HepG2 (cell line): ENCODE results near the gene RAD51C. TPM values are rescaled to one million over a fixed set of nuclear protein-coding genes. Genes with fewer than 3 reads are reported as not detected.
A peak's percentile ranks its signal among the peaks of the same experiment; 100 is the strongest.

ENCODE experiments used
- CBX5 ChIP-seq: sonication (generic); formaldehyde crosslinking; IDR thresholded peaks from 2 replicates; pipeline ENCODE4 v1.4.0; 2020; ENCODE audit warnings: missing genetic modification reagents, borderline replicate concordance
- CREM ChIP-seq, 2 experiments: sonication (generic) in 1 of 2; formaldehyde crosslinking in 1 of 2; IDR thresholded peaks; 2 replicates each; pipeline versions ENCODE4 v1.4.0 to v1.6.1; 2016 to 2020; ENCODE audit warnings: antibody characterized with exemption in 1 of 2, mild to moderate bottlenecking in 1 of 2, missing genetic modification reagents in 1 of 2
- DMAP1 ChIP-seq: IDR thresholded peaks from 2 replicates; pipeline ENCODE4 v1.6.1; 2016
- HNRNPH1 ChIP-seq: fragments of 200-400 bp; formaldehyde crosslinking; optimal IDR thresholded peaks from 2 replicates; pipeline ENCODE3; 2017; ENCODE audit warnings: mild to moderate bottlenecking, low read depth, low read length
- JUNB ChIP-seq: sonication (generic); formaldehyde crosslinking; IDR thresholded peaks from 2 replicates; pipeline ENCODE4 v1.8.0; 2022; ENCODE audit warnings: missing genetic modification reagents, mild to moderate bottlenecking, borderline replicate concordance
- KDM1A ChIP-seq: IDR thresholded peaks from 2 replicates; pipeline ENCODE4 v1.6.1; 2016; ENCODE audit warnings: missing compliant biosample characterization
- TAF15 ChIP-seq: fragments of 200-400 bp; formaldehyde crosslinking; IDR thresholded peaks from one replicate; pipeline ENCODE4 v1.6.1; 2018; ENCODE audit warnings: mild to moderate bottlenecking, low read depth, low read length; ENCODE audit not compliant: poor library complexity, severe bottlenecking
- THYN1 ChIP-seq: sonication (generic); formaldehyde crosslinking; IDR thresholded peaks from 2 replicates; pipeline ENCODE4 v1.8.1; 2023; ENCODE audit warnings: low read depth, mild to moderate bottlenecking, moderate library complexity, missing genetic modification reagents, borderline replicate concordance
- ZFP62 ChIP-seq: sonication (generic); formaldehyde crosslinking; IDR thresholded peaks from 2 replicates; pipeline ENCODE4 v1.4.0; 2020; ENCODE audit warnings: missing genetic modification reagents
- ZIK1 ChIP-seq: sonication (generic); formaldehyde crosslinking; IDR thresholded peaks from 2 replicates; pipeline ENCODE4 v1.5.0; 2020; ENCODE audit warnings: mild to moderate bottlenecking, low read depth, missing genetic modification reagents, borderline replicate concordance
- ZNF367 ChIP-seq: sonication (generic); formaldehyde crosslinking; IDR thresholded peaks from 2 replicates; pipeline ENCODE4 v1.4.0; 2020; ENCODE audit warnings: missing genetic modification reagents, borderline replicate concordance
- ZNF44 ChIP-seq: sonication (generic); formaldehyde crosslinking; IDR thresholded peaks from 2 replicates; pipeline ENCODE4 v1.5.1; 2020; ENCODE audit warnings: mild to moderate bottlenecking, missing genetic modification reagents
- ZSCAN25 ChIP-seq: sonication (generic); formaldehyde crosslinking; IDR thresholded peaks from 2 replicates; pipeline ENCODE4 v1.8.0; 2022; ENCODE audit warnings: mild to moderate bottlenecking, missing genetic modification reagents
- ZSCAN31 ChIP-seq: sonication (generic); formaldehyde crosslinking; IDR thresholded peaks from 2 replicates; pipeline ENCODE4 v1.5.0; 2020; ENCODE audit warnings: low read depth, mild to moderate bottlenecking, missing genetic modification reagents
- polyA plus RNA-seq, 8 experiments: library from polyadenylated mRNA; depleted of rRNA in 3 of 8; stranded (reverse) in 7 of 8; unstranded in 1 of 8; fragments of >200 nt; fragmentation: Illumina TruSeq in 4 of 8; extraction: Trizol in 4 of 8; gene quantifications; 2 replicates each; pipeline versions ENCODE4 v1.2.1 to v1.2.3, GENCODE V29; 2011 to 2016; ENCODE audit warnings: low read depth in 4 of 8, missing spikeins in 1 of 8, mixed read lengths in 1 of 8; ENCODE audit not compliant: insufficient read depth in 1 of 8
- total RNA-seq, 5 experiments: library from RNA; depleted of rRNA; stranded (reverse); fragments of >200 nt; fragmentation: Illumina TruSeq; extraction: Trizol; gene quantifications; 2 replicates each; pipeline ENCODE4 v1.2.3, GENCODE V29; 2016; ENCODE audit warnings: low read depth in 1 of 5
- TF ChIP-seq, protein P1 (sequence below): IDR thresholded peaks from 2 replicates; pipeline ENCODE4 v1.6.1; 2016; ENCODE audit warnings: low read depth, missing genetic modification reagents, missing compliant biosample characterization
- TF ChIP-seq, protein P2 (sequence below): IDR thresholded peaks from 2 replicates; pipeline ENCODE4 v1.6.1; 2012; ENCODE audit warnings: low read depth, low read length, improper control_type of control experiment
- TF ChIP-seq, protein P3 (sequence below): IDR thresholded peaks from 2 replicates; pipeline ENCODE4 v1.6.1; 2016
- TF ChIP-seq, protein P4 (sequence below): fragments of 450-650 bp; IDR thresholded peaks from 2 replicates; pipeline ENCODE4 v1.6.1; 2016

Gene RAD51C
- total and polyA plus RNA-seq, 2 of the 13 experiments (the other 11 are each of a cell fraction or from before 2014, with no cell fraction given): 38.5 to 106 TPM

DNA sequence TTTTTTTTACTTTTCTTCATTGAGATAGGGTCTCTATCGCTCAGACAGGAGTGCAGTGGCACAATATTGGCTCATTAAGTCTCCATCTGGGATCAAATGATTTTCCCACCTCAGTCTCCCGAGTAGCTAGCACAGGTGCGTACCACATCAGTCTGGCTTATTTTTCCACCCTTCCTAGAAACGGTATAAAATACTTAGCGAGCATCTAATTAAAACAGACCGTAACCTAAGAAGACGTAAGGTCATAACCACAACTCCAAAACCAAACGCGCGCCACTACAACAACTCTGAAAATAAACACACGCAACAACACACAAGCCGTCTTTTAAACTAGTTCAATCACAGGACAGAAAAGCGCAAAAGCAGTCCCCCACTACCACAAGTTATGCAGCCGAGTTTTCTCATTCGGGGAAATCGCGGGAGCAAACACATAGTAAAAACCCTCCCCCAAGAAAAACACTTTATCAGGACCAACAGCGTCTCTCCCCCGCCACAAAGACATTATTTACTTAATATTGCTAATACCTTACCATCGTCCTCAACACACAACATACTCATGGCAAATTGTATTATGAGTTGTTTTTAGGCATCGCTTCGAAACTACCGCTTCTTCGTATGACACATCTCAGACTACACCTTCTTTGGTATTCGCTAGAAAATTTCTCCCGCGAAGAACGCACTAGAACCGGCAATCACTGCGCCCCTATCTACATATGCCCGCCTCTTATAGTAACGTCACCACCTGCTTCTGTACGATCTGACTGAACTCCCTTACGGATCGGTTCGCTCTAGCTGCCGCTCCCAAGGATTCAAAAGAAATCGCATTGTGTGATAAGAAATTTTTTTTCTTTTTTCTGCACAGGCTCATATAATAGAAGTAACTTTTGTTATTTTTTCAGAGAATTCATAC is 33.3 kb upstream of the RAD51C start (continued):
- TF ChIP-seq ZSCAN31 (CRISPR knock-in tag) (peak; percentile 81; the same call in 1 of the 2 replicates), DMAP1 (CRISPR knock-in tag) (peak; percentile 77), THYN1 (no peak), JUNB (CRISPR knock-in tag) (0 out of 2 replicates have a peak, but pooled peaks have one; percentile 28), ZIK1 (no peak), CREM (IDR thresholded peaks at IDR 0.05) (peak; percentile 85), CREM (CRISPR knock-in tag; IDR thresholded peaks at IDR 0.05) (no peak), TAF15 (no peak), ZSCAN25 (CRISPR knock-in tag) (no peak), ZNF367 (peak; percentile 85), HNRNPH1 (peak; percentile 97), KDM1A (CRISPR knock-in tag) (no peak), ZNF44 (CRISPR knock-in tag) (no peak), CBX5 (peak; percentile 92), ZFP62 (CRISPR knock-in tag) (no peak)
- TF ChIP-seq, protein P1, sequence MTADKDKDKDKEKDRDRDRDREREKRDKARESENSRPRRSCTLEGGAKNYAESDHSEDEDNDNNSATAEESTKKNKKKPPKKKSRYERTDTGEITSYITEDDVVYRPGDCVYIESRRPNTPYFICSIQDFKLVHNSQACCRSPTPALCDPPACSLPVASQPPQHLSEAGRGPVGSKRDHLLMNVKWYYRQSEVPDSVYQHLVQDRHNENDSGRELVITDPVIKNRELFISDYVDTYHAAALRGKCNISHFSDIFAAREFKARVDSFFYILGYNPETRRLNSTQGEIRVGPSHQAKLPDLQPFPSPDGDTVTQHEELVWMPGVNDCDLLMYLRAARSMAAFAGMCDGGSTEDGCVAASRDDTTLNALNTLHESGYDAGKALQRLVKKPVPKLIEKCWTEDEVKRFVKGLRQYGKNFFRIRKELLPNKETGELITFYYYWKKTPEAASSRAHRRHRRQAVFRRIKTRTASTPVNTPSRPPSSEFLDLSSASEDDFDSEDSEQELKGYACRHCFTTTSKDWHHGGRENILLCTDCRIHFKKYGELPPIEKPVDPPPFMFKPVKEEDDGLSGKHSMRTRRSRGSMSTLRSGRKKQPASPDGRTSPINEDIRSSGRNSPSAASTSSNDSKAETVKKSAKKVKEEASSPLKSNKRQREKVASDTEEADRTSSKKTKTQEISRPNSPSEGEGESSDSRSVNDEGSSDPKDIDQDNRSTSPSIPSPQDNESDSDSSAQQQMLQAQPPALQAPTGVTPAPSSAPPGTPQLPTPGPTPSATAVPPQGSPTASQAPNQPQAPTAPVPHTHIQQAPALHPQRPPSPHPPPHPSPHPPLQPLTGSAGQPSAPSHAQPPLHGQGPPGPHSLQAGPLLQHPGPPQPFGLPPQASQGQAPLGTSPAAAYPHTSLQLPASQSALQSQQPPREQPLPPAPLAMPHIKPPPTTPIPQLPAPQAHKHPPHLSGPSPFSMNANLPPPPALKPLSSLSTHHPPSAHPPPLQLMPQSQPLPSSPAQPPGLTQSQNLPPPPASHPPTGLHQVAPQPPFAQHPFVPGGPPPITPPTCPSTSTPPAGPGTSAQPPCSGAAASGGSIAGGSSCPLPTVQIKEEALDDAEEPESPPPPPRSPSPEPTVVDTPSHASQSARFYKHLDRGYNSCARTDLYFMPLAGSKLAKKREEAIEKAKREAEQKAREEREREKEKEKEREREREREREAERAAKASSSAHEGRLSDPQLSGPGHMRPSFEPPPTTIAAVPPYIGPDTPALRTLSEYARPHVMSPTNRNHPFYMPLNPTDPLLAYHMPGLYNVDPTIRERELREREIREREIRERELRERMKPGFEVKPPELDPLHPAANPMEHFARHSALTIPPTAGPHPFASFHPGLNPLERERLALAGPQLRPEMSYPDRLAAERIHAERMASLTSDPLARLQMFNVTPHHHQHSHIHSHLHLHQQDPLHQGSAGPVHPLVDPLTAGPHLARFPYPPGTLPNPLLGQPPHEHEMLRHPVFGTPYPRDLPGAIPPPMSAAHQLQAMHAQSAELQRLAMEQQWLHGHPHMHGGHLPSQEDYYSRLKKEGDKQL: peak; percentile 64; the same call in 1 of the 2 replicates
- TF ChIP-seq, protein P2, sequence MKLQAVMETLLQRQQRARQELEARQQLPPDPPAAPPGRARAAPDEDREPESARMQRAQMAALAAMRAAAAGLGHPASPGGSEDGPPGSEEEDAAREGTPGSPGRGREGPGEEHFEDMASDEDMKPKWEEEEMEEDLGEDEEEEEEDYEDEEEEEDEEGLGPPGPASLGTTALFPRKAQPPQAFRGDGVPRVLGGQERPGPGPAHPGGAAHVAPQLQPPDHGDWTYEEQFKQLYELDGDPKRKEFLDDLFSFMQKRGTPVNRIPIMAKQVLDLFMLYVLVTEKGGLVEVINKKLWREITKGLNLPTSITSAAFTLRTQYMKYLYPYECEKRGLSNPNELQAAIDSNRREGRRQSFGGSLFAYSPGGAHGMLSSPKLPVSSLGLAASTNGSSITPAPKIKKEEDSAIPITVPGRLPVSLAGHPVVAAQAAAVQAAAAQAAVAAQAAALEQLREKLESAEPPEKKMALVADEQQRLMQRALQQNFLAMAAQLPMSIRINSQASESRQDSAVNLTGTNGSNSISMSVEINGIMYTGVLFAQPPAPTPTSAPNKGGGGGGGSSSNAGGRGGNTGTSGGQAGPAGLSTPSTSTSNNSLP: peak; percentile 70
- TF ChIP-seq, protein P3, sequence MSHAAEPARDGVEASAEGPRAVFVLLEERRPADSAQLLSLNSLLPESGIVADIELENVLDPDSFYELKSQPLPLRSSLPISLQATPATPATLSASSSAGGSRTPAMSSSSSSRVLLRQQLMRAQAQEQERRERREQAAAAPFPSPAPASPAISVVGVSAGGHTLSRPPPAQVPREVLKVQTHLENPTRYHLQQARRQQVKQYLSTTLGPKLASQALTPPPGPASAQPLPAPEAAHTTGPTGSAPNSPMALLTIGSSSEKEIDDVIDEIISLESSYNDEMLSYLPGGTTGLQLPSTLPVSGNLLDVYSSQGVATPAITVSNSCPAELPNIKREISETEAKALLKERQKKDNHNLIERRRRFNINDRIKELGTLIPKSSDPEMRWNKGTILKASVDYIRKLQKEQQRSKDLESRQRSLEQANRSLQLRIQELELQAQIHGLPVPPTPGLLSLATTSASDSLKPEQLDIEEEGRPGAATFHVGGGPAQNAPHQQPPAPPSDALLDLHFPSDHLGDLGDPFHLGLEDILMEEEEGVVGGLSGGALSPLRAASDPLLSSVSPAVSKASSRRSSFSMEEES: peak; percentile 87
- TF ChIP-seq, protein P4, sequence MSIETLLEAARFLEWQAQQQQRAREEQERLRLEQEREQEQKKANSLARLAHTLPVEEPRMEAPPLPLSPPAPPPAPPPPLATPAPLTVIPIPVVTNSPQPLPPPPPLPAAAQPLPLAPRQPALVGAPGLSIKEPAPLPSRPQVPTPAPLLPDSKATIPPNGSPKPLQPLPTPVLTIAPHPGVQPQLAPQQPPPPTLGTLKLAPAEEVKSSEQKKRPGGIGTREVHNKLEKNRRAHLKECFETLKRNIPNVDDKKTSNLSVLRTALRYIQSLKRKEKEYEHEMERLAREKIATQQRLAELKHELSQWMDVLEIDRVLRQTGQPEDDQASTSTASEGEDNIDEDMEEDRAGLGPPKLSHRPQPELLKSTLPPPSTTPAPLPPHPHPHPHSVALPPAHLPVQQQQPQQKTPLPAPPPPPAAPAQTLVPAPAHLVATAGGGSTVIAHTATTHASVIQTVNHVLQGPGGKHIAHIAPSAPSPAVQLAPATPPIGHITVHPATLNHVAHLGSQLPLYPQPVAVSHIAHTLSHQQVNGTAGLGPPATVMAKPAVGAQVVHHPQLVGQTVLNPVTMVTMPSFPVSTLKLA: no peak
